Liver (tissue), 9 donors: ENCODE results near the gene KSR2. TPM values are rescaled to one million over a fixed set of nuclear protein-coding genes. Genes with fewer than 3 reads are reported as not detected.

ENCODE experiments used
- DNase-seq: peaks from one replicate; pipeline ENCODE4 v3.0.0-alpha.2; 2017; ENCODE audit warnings: low spot score
- H3K27ac ChIP-seq, 2 donors: one replicate each; pipeline ENCODE4 v1.7.0; 2013; ENCODE audit warnings: inconsistent platforms in 2 of 2, low read length in 2 of 2, control low read depth in 1 of 2, low read depth in 1 of 2, mild to moderate bottlenecking in 1 of 2
- H3K27me3 ChIP-seq, 4 donors: one replicate each; pipeline versions ENCODE4 v1.6.1 to v1.7.0; 2013; ENCODE audit warnings: low read length in 3 of 4, inconsistent platforms in 1 of 4, mild to moderate bottlenecking in 1 of 4, moderate library complexity in 1 of 4; ENCODE audit not compliant: control insufficient read depth in 4 of 4, insufficient read depth in 4 of 4
- H3K36me3 ChIP-seq, 4 donors: one replicate each; pipeline versions ENCODE4 v1.6.1 to v1.7.0; 2013; ENCODE audit warnings: low read length in 3 of 4, mild to moderate bottlenecking in 3 of 4, low read depth in 1 of 4, moderate library complexity in 1 of 4; ENCODE audit not compliant: control insufficient read depth in 4 of 4, insufficient read depth in 3 of 4
- H3K4me1 ChIP-seq, 4 donors: one replicate each; pipeline versions ENCODE4 v1.6.1 to v1.7.0; 2013; ENCODE audit warnings: low read length in 3 of 4, mild to moderate bottlenecking in 3 of 4, moderate library complexity in 1 of 4; ENCODE audit not compliant: control insufficient read depth in 4 of 4, insufficient read depth in 4 of 4
- H3K4me3 ChIP-seq, 3 donors: one replicate each; pipeline versions ENCODE4 v1.6.1 to v1.7.0; 2013; ENCODE audit warnings: low read length in 3 of 3, control low read depth in 1 of 3, low read depth in 1 of 3, mild to moderate bottlenecking in 1 of 3
- H3K9ac ChIP-seq, 2 donors: one replicate each; pipeline ENCODE4 v1.7.0; 2013; ENCODE audit warnings: low read length in 2 of 2, mild to moderate bottlenecking in 2 of 2, moderate library complexity in 2 of 2, control low read depth in 1 of 2, low read depth in 1 of 2
- H3K9me3 ChIP-seq, 4 donors: one replicate each; pipeline versions ENCODE4 v1.6.1 to v1.7.0; 2013; ENCODE audit warnings: low read length in 3 of 4; ENCODE audit not compliant: control insufficient read depth in 4 of 4
- EGR1 ChIP-seq, 2 donors: IDR thresholded peaks; 2 replicates each; pipeline ENCODE4 v1.6.1; 2016 to 2018; ENCODE audit warnings: antibody characterized with exemption in 2 of 2, low read depth in 2 of 2
- FOXA1 ChIP-seq: IDR thresholded peaks from 2 replicates; pipeline ENCODE4 v1.6.1; 2016; ENCODE audit warnings: antibody characterized with exemption
- FOXA2 ChIP-seq: IDR thresholded peaks from 2 replicates; pipeline ENCODE4 v1.6.1; 2016; ENCODE audit warnings: antibody characterized with exemption
- GABPA ChIP-seq, 2 donors: IDR thresholded peaks in 1 of 2; conservative IDR thresholded peaks in 1 of 2; 2 replicates each; pipeline ENCODE4 v1.6.1; 2016; ENCODE audit warnings: antibody characterized with exemption in 2 of 2, mild to moderate bottlenecking in 1 of 2, moderate library complexity in 1 of 2
- HNF4A ChIP-seq, 2 donors: conservative IDR thresholded peaks; 2 replicates each; pipeline ENCODE4 v1.6.1; 2016; ENCODE audit warnings: antibody characterized with exemption in 2 of 2, mild to moderate bottlenecking in 2 of 2
- HNF4G ChIP-seq: IDR thresholded peaks from 2 replicates; pipeline ENCODE4 v1.6.1; 2016; ENCODE audit warnings: antibody characterized with exemption
- JUND ChIP-seq, 2 donors: IDR thresholded peaks; 2 replicates each; pipeline ENCODE4 v1.6.1; 2016; ENCODE audit warnings: antibody characterized with exemption in 2 of 2
- NR2F2 ChIP-seq: IDR thresholded peaks from 2 replicates; pipeline ENCODE4 v1.6.1; 2016; ENCODE audit warnings: antibody characterized with exemption
- RAD21 ChIP-seq, 2 donors: IDR thresholded peaks; 2 replicates each; pipeline ENCODE4 v1.6.1; 2016; ENCODE audit warnings: antibody characterized with exemption in 2 of 2, mild to moderate bottlenecking in 2 of 2
- RXRA ChIP-seq, 2 donors: IDR thresholded peaks; 2 replicates each; pipeline ENCODE4 v1.6.1; 2017 to 2018; ENCODE audit warnings: antibody characterized with exemption in 2 of 2, mild to moderate bottlenecking in 1 of 2
- SP1 ChIP-seq: IDR thresholded peaks from 2 replicates; pipeline ENCODE4 v1.6.1; 2018; ENCODE audit warnings: antibody characterized with exemption, mild to moderate bottlenecking
- TAF1 ChIP-seq: conservative IDR thresholded peaks from 2 replicates; pipeline ENCODE4 v1.6.1; 2016; ENCODE audit warnings: antibody characterized with exemption, mild to moderate bottlenecking
- YY1 ChIP-seq: IDR thresholded peaks from 2 replicates; pipeline ENCODE4 v1.6.1; 2016; ENCODE audit warnings: antibody characterized with exemption, mild to moderate bottlenecking
- WGBS: extraction: QIAGEN DNeasy Blood & Tissue Kit; methylation state at CpG from one replicate; pipeline ENCODE4 v1.1.7; 2013; 5-methylcytosine and 5-hydroxymethylcytosine counted together
- polyA plus RNA-seq, 2 donors: library from polyadenylated mRNA; stranded (reverse) in 1 of 2; unstranded in 1 of 2; fragments of 200-250 nt in 1 of 2; fragments of >200 nt in 1 of 2; fragmentation: Nextera tagmentation in 1 of 2; extraction: Ambion mirVana in 1 of 2; gene quantifications; one replicate each; pipeline versions ENCODE4 v1.2.1 to v1.2.3, GENCODE V29; 2013 to 2015
- total RNA-seq, 2 donors: library from RNA; depleted of rRNA; stranded (reverse); fragments of >200 nt; gene quantifications; one replicate each; pipeline ENCODE4 v1.2.3, GENCODE V29; 2014
- TF ChIP-seq, protein P1 (sequence below): IDR thresholded peaks from 2 replicates; pipeline ENCODE4 v1.6.1; 2016; ENCODE audit warnings: antibody characterized with exemption
- TF ChIP-seq, protein P2 (sequence below): IDR thresholded peaks from 2 replicates; pipeline ENCODE4 v1.6.1; 2016; ENCODE audit warnings: antibody characterized with exemption, mild to moderate bottlenecking
- TF ChIP-seq, protein P3 (sequence below): IDR thresholded peaks from 2 replicates; pipeline ENCODE4 v1.6.1; 2016; ENCODE audit warnings: antibody characterized with exemption
- TF ChIP-seq, protein P4 (sequence below): fragments of 150-350 bp; IDR thresholded peaks from 2 replicates; pipeline ENCODE4 v1.5.1; 2017; ENCODE audit warnings: improper control_type of control experiment, low read depth, low read length; ENCODE audit not compliant: missing input control
- TF ChIP-seq, protein P5 (sequence below): IDR thresholded peaks from 2 replicates; pipeline ENCODE4 v1.6.1; 2016; ENCODE audit warnings: antibody characterized with exemption
- donor health status: healthy.
- donor health status: healthy.
- donor health status: healthy.
- donor health status: healthy.
- donor health status: healthy.

The KSR2 gene
- total and polyA plus RNA-seq, 4 donors, result under 0.01 to 0.02 (median under 0.01) TPM; not detected in 1

DNA sequence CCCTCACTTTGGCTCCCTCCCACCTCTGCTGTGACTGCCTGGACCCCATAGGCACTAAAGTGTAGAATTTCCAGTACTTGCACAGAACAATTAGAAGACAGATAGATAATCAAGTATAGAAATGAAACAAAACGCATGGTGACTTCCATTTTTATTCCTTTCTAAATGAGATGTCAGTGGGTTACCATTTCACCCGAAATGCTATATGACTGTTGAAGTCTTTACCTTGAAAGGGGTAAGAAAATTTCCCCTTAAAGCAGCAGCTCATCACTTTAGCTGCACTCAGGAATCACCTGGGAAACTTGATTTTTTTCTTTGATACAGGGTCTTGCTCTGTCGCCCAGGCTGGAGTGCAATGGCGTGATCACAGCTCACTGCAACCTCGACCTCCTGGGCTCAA lies 12.5 kb upstream of the KSR2 start:
- H3K27me3 ChIP-seq, result no peaks in the 10 kb centered on the region
- 68% methylated on average over 5 of the region's 5 CpGs for WGBS

More for the DNA sequence above, 12.5 kb upstream of the KSR2 start:
- H3K4me3 ChIP-seq, result no peak overlapping the region
- no peaks in the 10 kb centered on the region for H3K4me1 ChIP-seq
- no peaks in the 10 kb centered on the region for H3K36me3 ChIP-seq
- DNase-seq, result no peak
- TF ChIP-seq SP1, result no peak
- TF ChIP-seq FOXA2, result no peak
- TF ChIP-seq, protein P1, sequence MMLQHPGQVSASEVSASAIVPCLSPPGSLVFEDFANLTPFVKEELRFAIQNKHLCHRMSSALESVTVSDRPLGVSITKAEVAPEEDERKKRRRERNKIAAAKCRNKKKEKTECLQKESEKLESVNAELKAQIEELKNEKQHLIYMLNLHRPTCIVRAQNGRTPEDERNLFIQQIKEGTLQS, result no peak
- TF ChIP-seq TAF1, result no peak
- no peak for TF ChIP-seq NR2F2
- TF ChIP-seq, protein P2, sequence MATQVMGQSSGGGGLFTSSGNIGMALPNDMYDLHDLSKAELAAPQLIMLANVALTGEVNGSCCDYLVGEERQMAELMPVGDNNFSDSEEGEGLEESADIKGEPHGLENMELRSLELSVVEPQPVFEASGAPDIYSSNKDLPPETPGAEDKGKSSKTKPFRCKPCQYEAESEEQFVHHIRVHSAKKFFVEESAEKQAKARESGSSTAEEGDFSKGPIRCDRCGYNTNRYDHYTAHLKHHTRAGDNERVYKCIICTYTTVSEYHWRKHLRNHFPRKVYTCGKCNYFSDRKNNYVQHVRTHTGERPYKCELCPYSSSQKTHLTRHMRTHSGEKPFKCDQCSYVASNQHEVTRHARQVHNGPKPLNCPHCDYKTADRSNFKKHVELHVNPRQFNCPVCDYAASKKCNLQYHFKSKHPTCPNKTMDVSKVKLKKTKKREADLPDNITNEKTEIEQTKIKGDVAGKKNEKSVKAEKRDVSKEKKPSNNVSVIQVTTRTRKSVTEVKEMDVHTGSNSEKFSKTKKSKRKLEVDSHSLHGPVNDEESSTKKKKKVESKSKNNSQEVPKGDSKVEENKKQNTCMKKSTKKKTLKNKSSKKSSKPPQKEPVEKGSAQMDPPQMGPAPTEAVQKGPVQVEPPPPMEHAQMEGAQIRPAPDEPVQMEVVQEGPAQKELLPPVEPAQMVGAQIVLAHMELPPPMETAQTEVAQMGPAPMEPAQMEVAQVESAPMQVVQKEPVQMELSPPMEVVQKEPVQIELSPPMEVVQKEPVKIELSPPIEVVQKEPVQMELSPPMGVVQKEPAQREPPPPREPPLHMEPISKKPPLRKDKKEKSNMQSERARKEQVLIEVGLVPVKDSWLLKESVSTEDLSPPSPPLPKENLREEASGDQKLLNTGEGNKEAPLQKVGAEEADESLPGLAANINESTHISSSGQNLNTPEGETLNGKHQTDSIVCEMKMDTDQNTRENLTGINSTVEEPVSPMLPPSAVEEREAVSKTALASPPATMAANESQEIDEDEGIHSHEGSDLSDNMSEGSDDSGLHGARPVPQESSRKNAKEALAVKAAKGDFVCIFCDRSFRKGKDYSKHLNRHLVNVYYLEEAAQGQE, result no peak
- no peak for TF ChIP-seq JUND (IDR thresholded peaks at IDR 0.05)
- TF ChIP-seq, protein P3, sequence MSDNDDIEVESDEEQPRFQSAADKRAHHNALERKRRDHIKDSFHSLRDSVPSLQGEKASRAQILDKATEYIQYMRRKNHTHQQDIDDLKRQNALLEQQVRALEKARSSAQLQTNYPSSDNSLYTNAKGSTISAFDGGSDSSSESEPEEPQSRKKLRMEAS, result no peak
- no peak for TF ChIP-seq EGR1 (IDR thresholded peaks at IDR 0.05; ENCODE audit: low read depth in 2 of 2)
- TF ChIP-seq, protein P4, sequence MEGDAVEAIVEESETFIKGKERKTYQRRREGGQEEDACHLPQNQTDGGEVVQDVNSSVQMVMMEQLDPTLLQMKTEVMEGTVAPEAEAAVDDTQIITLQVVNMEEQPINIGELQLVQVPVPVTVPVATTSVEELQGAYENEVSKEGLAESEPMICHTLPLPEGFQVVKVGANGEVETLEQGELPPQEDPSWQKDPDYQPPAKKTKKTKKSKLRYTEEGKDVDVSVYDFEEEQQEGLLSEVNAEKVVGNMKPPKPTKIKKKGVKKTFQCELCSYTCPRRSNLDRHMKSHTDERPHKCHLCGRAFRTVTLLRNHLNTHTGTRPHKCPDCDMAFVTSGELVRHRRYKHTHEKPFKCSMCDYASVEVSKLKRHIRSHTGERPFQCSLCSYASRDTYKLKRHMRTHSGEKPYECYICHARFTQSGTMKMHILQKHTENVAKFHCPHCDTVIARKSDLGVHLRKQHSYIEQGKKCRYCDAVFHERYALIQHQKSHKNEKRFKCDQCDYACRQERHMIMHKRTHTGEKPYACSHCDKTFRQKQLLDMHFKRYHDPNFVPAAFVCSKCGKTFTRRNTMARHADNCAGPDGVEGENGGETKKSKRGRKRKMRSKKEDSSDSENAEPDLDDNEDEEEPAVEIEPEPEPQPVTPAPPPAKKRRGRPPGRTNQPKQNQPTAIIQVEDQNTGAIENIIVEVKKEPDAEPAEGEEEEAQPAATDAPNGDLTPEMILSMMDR, result no peak
- TF ChIP-seq YY1, result no peak
- TF ChIP-seq GABPA (IDR thresholded peaks at IDR 0.05 in 1 of 2, conservative IDR thresholded peaks at IDR 0.05 in 1 of 2), result no peak
- TF ChIP-seq, protein P5, sequence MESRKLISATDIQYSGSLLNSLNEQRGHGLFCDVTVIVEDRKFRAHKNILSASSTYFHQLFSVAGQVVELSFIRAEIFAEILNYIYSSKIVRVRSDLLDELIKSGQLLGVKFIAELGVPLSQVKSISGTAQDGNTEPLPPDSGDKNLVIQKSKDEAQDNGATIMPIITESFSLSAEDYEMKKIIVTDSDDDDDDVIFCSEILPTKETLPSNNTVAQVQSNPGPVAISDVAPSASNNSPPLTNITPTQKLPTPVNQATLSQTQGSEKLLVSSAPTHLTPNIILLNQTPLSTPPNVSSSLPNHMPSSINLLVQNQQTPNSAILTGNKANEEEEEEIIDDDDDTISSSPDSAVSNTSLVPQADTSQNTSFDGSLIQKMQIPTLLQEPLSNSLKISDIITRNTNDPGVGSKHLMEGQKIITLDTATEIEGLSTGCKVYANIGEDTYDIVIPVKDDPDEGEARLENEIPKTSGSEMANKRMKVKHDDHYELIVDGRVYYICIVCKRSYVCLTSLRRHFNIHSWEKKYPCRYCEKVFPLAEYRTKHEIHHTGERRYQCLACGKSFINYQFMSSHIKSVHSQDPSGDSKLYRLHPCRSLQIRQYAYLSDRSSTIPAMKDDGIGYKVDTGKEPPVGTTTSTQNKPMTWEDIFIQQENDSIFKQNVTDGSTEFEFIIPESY, result no peak
- no peak for TF ChIP-seq HNF4A (conservative IDR thresholded peaks at IDR 0.05)
- no peak for TF ChIP-seq FOXA1
- TF ChIP-seq RAD21 (IDR thresholded peaks at IDR 0.05), result no peak
- no peak for TF ChIP-seq HNF4G
- TF ChIP-seq RXRA (IDR thresholded peaks at IDR 0.05), result no peak
- no peak overlapping the region for H3K27ac ChIP-seq
- no peaks in the 10 kb centered on the region for H3K9me3 ChIP-seq
- H3K9ac ChIP-seq, result no peak overlapping the region
